HUES64 (cell line): Measurements from ENCODE around the gene RNF213.

ENCODE experiments used
- H3K27ac ChIP-seq: 2 replicates; pipeline ENCODE4 v1.7.0; 2013; ENCODE audit warnings: low read depth, low read length, inconsistent platforms
- H3K27me3 ChIP-seq: 2 replicates; pipeline ENCODE4 v1.6.1; 2013; ENCODE audit warnings: mild to moderate bottlenecking, low read length; ENCODE audit not compliant: insufficient read depth
- H3K36me3 ChIP-seq: 2 replicates; pipeline ENCODE4 v1.6.1; 2013; ENCODE audit warnings: mild to moderate bottlenecking, low read length; ENCODE audit not compliant: insufficient read depth
- H3K4me1 ChIP-seq: 2 replicates; pipeline ENCODE4 v1.6.1; 2013; ENCODE audit warnings: mild to moderate bottlenecking, low read length, moderate library complexity; ENCODE audit not compliant: insufficient read depth
- H3K4me3 ChIP-seq: 2 replicates; pipeline ENCODE4 v1.5.1; 2013; ENCODE audit warnings: mild to moderate bottlenecking, low read length, moderate library complexity
- H3K9ac ChIP-seq: 2 replicates; pipeline ENCODE4 v1.6.1; 2013; ENCODE audit warnings: mild to moderate bottlenecking, low read depth, low read length
- H3K9me3 ChIP-seq: 2 replicates; pipeline ENCODE4 v1.6.1; 2013; ENCODE audit warnings: low read depth, low read length; ENCODE audit not compliant: insufficient read depth
- WGBS: fragments of 150-250, 120-280 bp; methylation state at CpG from one replicate; pipeline ENCODE4 v1.1.7; 2013; ENCODE audit warnings: missing lambda C conversion rate; 5-methylcytosine and 5-hydroxymethylcytosine counted together

The RNF213 gene

DNA sequence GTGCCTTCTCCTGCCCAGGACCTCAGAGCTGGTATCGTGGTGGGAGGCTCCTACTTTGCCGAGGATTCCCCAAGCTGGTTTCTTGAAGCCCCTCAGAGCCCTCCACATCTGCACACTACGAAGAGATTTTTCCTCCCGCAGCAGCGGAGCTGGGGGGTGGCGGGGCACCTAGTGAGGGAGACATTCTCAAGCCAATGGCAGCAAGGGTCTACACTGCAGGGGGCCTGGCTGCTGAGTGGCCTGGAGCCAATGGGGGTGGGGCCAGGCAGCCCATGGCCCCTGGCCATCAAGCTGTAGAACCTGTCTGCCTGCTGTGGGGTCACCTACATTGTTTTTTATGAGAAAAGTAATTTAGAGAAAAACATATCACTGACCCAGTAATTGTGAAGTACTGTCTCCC lies 35.4 kb upstream of the RNF213 start:
- Histone ChIP-seq H3K4me1 (peaks cover 13% of the 10 kb centered on the region), H3K27ac (no peak overlapping the region), H3K4me3 (no peak overlapping the region), H3K9me3 (no peaks in the 10 kb centered on the region), H3K27me3 (no peaks in the 10 kb centered on the region), H3K9ac (no peak overlapping the region; the same call in 1 of the 2 replicates), H3K36me3 (no peaks in the 10 kb centered on the region)
- WGBS = 41% methylated on average over 6 of the region's 6 CpGs

DNA sequence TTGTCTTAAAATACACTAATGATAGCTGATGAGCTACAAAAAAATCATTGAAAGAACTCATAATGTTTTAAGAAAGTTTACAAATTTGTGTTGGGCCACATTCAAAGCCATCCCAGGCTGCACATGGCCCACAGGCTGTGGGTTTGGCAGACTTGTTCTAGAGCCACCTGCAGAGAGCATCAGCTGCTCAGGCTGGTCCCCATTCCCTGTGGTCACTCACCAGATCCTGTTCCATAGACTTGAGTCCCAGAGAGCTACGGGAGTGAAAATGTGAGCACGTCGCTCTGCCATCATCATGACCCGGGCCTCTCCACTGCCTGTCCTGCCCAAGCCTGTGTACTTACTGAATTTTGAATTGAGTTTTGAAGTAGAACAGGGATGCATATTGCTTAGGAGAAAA lies 33.5 kb upstream of the RNF213 start:
- WGBS = 96% methylated on average over 4 of the region's 4 CpGs
- H3K4me1 ChIP-seq = peaks cover 13% of the 10 kb centered on the region
- H3K27me3 ChIP-seq = no peaks in the 10 kb centered on the region
- peaks cover 5% of the 10 kb centered on the region; the same call in 1 of the 2 replicates for H3K36me3 ChIP-seq
- no peak overlapping the region for H3K4me3 ChIP-seq
- H3K9me3 ChIP-seq = peaks cover 7% of the 10 kb centered on the region; the same call in 1 of the 2 replicates
- no peak overlapping the region for H3K27ac ChIP-seq
- H3K9ac ChIP-seq = no peak overlapping the region

- WGBS = 93% methylated on average over 10 of the region's 11 CpGs
- Histone ChIP-seq H3K4me1 (peaks cover 13% of the 10 kb centered on the region), H3K4me3 (no peak overlapping the region)
Measured at GRCh38 chr17:80227666-80228065, 33.0 kb upstream of the RNF213 start.

GRCh38 chr17:80228477-80228876 lies 32.2 kb upstream of the RNF213 start:
- Histone ChIP-seq H3K27me3 (no peaks in the 10 kb centered on the region), H3K4me1 (peaks cover 13% of the 10 kb centered on the region), H3K9me3 (peaks cover 16% of the 10 kb centered on the region), H3K27ac (no peak overlapping the region), H3K4me3 (no peak overlapping the region), H3K9ac (no peak overlapping the region), H3K36me3 (peaks cover 14% of the 10 kb centered on the region)
- WGBS = 89% methylated on average over 14 of the region's 14 CpGs

More at GRCh38 chr17:80227666-80228065, 33.0 kb upstream of the RNF213 start:
- Histone ChIP-seq H3K9me3 (peaks cover 12% of the 10 kb centered on the region), H3K27me3 (no peaks in the 10 kb centered on the region), H3K27ac (no peak overlapping the region), H3K36me3 (peaks cover 11% of the 10 kb centered on the region), H3K9ac (no peak overlapping the region)

- no peaks in the 10 kb centered on the region for H3K27me3 ChIP-seq
- H3K9ac ChIP-seq = no peak overlapping the region
- no peak overlapping the region for H3K27ac ChIP-seq
- 94% methylated on average over 4 of the region's 4 CpGs for WGBS
- H3K9me3 ChIP-seq = peaks cover 16% of the 10 kb centered on the region
- H3K4me3 ChIP-seq = no peak overlapping the region
- H3K36me3 ChIP-seq = peaks cover 17% of the 10 kb centered on the region
- H3K4me1 ChIP-seq = peaks cover 13% of the 10 kb centered on the region
Measured at GRCh38 chr17:80229011-80229410, 31.6 kb upstream of the RNF213 start.

- H3K27me3 ChIP-seq = no peaks in the 10 kb centered on the region
- H3K27ac ChIP-seq = no peak overlapping the region
- H3K4me1 ChIP-seq = no peaks in the 10 kb centered on the region
- no CpG with 5 or more reads among the region's 1 CpG for whole genome bisulfite sequencing
- peaks cover 22% of the 10 kb centered on the region for H3K36me3 ChIP-seq
- no peak overlapping the region for H3K9ac ChIP-seq
- H3K4me3 ChIP-seq = no peak overlapping the region
- H3K9me3 ChIP-seq = peaks cover 16% of the 10 kb centered on the region
Measured at GRCh38 chr17:80232438-80232837, 28.2 kb upstream of the RNF213 start.

- Histone ChIP-seq H3K27me3 (no peaks in the 10 kb centered on the region), H3K36me3 (peaks cover 28% of the 10 kb centered on the region), H3K4me1 (no peaks in the 10 kb centered on the region), H3K9ac (no peak overlapping the region), H3K27ac (no peak overlapping the region), H3K4me3 (no peak overlapping the region), H3K9me3 (peaks cover 16% of the 10 kb centered on the region)
- WGBS = 91% methylated on average over 3 of the region's 3 CpGs
Measured at GRCh38 chr17:80233202-80233601, 27.4 kb upstream of the RNF213 start.

DNA sequence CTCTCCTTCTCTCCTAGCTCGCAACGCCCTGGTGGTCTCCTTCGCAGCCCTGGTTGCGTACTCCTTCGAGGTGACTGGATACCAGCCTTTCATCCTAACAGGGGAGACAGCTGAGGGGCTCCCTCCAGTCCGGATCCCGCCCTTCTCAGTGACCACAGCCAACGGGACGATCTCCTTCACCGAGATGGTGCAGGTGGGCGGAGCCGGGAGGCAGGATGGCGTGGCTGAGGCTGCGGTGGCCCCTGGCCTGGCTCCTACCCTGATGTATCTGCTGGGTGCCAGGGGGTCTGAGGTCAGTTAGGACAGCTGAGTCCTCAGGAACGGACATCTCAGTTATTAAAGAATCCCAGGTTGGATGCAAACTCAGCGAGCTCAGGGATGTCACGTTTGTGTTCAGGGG lies 23.7 kb upstream of the RNF213 start:
- Histone ChIP-seq H3K27ac (no peak overlapping the region), H3K36me3 (peaks cover 36% of the 10 kb centered on the region), H3K4me1 (no peaks in the 10 kb centered on the region), H3K9me3 (peaks cover 11% of the 10 kb centered on the region), H3K27me3 (no peaks in the 10 kb centered on the region), H3K9ac (no peak overlapping the region), H3K4me3 (no peak overlapping the region)
- WGBS = 90% methylated on average over 17 of the region's 17 CpGs

DNA sequence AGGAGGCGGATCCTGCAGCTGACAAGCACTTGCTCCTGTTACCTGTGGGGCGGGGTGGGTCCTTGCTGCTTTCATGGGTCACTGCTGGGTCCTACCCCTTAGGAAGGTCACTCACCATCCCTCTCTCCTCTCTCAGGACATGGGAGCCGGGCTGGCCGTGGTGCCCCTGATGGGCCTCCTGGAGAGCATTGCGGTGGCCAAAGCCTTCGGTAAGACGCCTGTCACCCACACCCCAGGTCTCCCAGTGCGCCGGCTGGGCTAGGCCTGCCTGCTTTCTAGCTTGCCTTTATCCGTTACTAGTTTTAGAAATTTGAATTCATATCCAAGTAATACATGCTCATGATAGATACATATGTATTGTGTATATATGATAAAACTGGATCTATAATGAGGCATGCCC lies 23.3 kb upstream of the RNF213 start:
- Histone ChIP-seq H3K9me3 (peaks cover 7% of the 10 kb centered on the region), H3K4me3 (no peak overlapping the region), H3K36me3 (peaks cover 37% of the 10 kb centered on the region), H3K27ac (no peak overlapping the region), H3K4me1 (no peaks in the 10 kb centered on the region), H3K27me3 (no peaks in the 10 kb centered on the region), H3K9ac (no peak overlapping the region)
- WGBS = 97% methylated on average over 10 of the region's 10 CpGs

DNA sequence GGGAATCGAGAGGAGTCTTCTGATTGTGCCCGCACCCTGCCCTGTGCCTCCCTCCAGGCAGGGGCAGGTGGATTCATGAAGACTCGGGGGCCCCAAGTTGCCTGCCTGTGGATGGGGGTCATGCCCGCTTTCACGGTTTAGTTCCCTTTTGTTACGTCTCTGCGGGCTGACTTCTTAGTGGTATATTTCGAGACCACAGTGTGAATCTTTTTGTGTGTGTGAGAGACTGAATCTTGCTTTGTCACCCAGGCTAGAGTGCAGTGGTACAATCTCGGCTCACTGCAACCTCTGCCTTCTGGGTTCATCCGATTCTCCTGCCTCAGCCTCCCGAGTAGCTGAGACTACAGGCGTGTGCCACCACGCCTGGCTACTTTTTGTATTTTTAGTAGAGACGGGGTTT lies 18.1 kb upstream of the RNF213 start:
- Histone ChIP-seq H3K9ac (no peak overlapping the region), H3K4me3 (no peak overlapping the region), H3K27ac (no peak overlapping the region), H3K9me3 (no peaks in the 10 kb centered on the region), H3K27me3 (no peaks in the 10 kb centered on the region), H3K36me3 (peaks cover 44% of the 10 kb centered on the region), H3K4me1 (no peaks in the 10 kb centered on the region)
- 88% methylated on average over 14 of the region's 14 CpGs for WGBS

- H3K4me3 ChIP-seq = no peak overlapping the region
Measured at GRCh38 chr17:80243526-80244433, 16.9 kb upstream of the RNF213 start.

More at GRCh38 chr17:80243526-80244433, 16.9 kb upstream of the RNF213 start:
- Histone ChIP-seq H3K4me1 (no peaks in the 10 kb centered on the region), H3K27me3 (no peaks in the 10 kb centered on the region), H3K9ac (no peak overlapping the region), H3K9me3 (no peaks in the 10 kb centered on the region), H3K27ac (no peak overlapping the region), H3K36me3 (peaks cover 34% of the 10 kb centered on the region)
- 95% methylated on average over 26 of the region's 26 CpGs for WGBS
